Left lung (tissue), 10 donors: Measurements from ENCODE around the gene PHLDA2. TPM values are rescaled to one million over a fixed set of nuclear protein-coding genes. Genes with fewer than 3 reads are reported as not detected.

Experiments used
- ATAC-seq: fragments of 200-7000 bp; cut with Tn5 transposase; one replicate; pipeline ENCODE4 v1.9.1; 2020; ENCODE audit warnings: moderate library complexity
- DNase-seq, 4 donors: peaks; one replicate each; pipeline ENCODE4 v3.0.0-alpha.2; 2013 to 2020
- H3K27ac ChIP-seq, 2 donors: fragments of 200-600 bp; sonication (generic) in 1 of 2; one replicate each; pipeline versions ENCODE4 v1.5.0 to v1.8.0; 2020 to 2021
- H3K27me3 ChIP-seq, 2 donors: fragments of 200-600 bp; sonication (generic) in 1 of 2; one replicate each; pipeline versions ENCODE4 v1.5.0 to v1.8.0; 2020 to 2021
- H3K36me3 ChIP-seq, 2 donors: fragments of 200-600 bp; sonication (generic) in 1 of 2; one replicate each; pipeline versions ENCODE4 v1.5.0 to v1.8.0; 2020 to 2021
- H3K4me1 ChIP-seq, 2 donors: fragments of 200-600 bp; one replicate each; pipeline ENCODE4 v1.8.0; 2021
- H3K4me3 ChIP-seq, 2 donors: fragments of 200-600 bp; sonication (generic) in 1 of 2; one replicate each; pipeline versions ENCODE4 v1.5.0 to v1.8.0; 2020 to 2021; ENCODE audit warnings: mild to moderate bottlenecking in 1 of 2
- H3K9me3 ChIP-seq, 2 donors: fragments of 200-600 bp; sonication (generic) in 1 of 2; one replicate each; pipeline versions ENCODE4 v1.5.0 to v1.8.0; 2020 to 2021
- CTCF ChIP-seq, 2 donors: fragments of 200-600 bp; sonication (generic) in 1 of 2; IDR thresholded peaks; one replicate each; pipeline versions ENCODE4 v1.5.0 to v1.8.0; 2021; ENCODE audit warnings: antibody characterized with exemption in 2 of 2
- intact Hi-C, 2 donors: fragments of 100-400 bp; cut with DNase I; formaldehyde crosslinking; loops; one replicate each; pipeline versions ENCODE4 v1.11.2 to v1.14.2; 2022
- polyA plus RNA-seq, 6 donors: library from polyadenylated mRNA; unstranded; fragments of 120-200 nt; gene quantifications; one replicate each; pipeline ENCODE4 v1.2.1, GENCODE V29; 2013; ENCODE audit not compliant: insufficient read length in 6 of 6
- total RNA-seq, 2 donors: library from RNA; stranded (reverse); fragmentation: NEBNext Ultra II Directional; extraction: Animal tissue kit (Norgen Biotek cat#: 25700); gene quantifications; one replicate each; pipeline ENCODE4 v1.2.1, GENCODE V29; 2021
- donor health status: DM: no; HTN: yes; CAD: no.
- donor health status: DM: no; HTN: no; CAD: no.

Gene PHLDA2
- total and polyA plus RNA-seq, 8 donors, result 0.23 to 50.0 (median 0.98) TPM; not detected in 1

GRCh38 chr11:2929531-2929949, 320 bp upstream of the PHLDA2 start:
- intact Hi-C loops, result no loop called here

GRCh38 chr11:2927851-2928604, 1.2 kb downstream of the PHLDA2 start:
- peaks cover 0 to 47% of the 10 kb centered on the region in 2 donors for H3K27me3 ChIP-seq
- intact Hi-C loops, result no loop called here
- H3K9me3 ChIP-seq, result no peaks in the 10 kb centered on the region
- H3K4me1 ChIP-seq, result peaks cover 0 to 55% of the 10 kb centered on the region in 2 donors
- H3K27ac ChIP-seq, result peak overlapping the region in 1 of 2 donors; percentile 90
- no peaks in the 10 kb centered on the region for H3K36me3 ChIP-seq
- no peak for TF ChIP-seq CTCF (IDR thresholded peaks at IDR 0.05)
- H3K4me3 ChIP-seq, result peak overlapping the region; percentile 46 to 54
- no peak for ATAC-seq
- peak in 2 of 4 donors; percentile 35 to 81 for DNase-seq

More at GRCh38 chr11:2929531-2929949, 320 bp upstream of the PHLDA2 start:
- peak overlapping the region; percentile 82 to 90 for H3K27ac ChIP-seq
- no peaks in the 10 kb centered on the region for H3K9me3 ChIP-seq
- peaks cover 0 to 47% of the 10 kb centered on the region in 2 donors for H3K27me3 ChIP-seq
- no peaks in the 10 kb centered on the region for H3K36me3 ChIP-seq
- no peak for TF ChIP-seq CTCF (IDR thresholded peaks at IDR 0.05)
- ATAC-seq (peak; percentile 68), DNase-seq (peak in 2 of 4 donors; percentile 82 to 95)
- H3K4me1 ChIP-seq, result peaks cover 0 to 65% of the 10 kb centered on the region in 2 donors
- peak overlapping the region; percentile 46 to 54 for H3K4me3 ChIP-seq

- H3K4me3 ChIP-seq, result peak overlapping the region in 1 of 2 donors; percentile 54
- ATAC-seq (no peak), DNase-seq (peak in 2 of 4 donors; percentile 27 to 58)
- no peaks in the 10 kb centered on the region for H3K9me3 ChIP-seq
- peaks cover 0 to 47% of the 10 kb centered on the region in 2 donors for H3K27me3 ChIP-seq
- no peak for TF ChIP-seq CTCF (IDR thresholded peaks at IDR 0.05)
- intact Hi-C loops, result no loop called here
- no peak overlapping the region for H3K27ac ChIP-seq
- no peaks in the 10 kb centered on the region for H3K36me3 ChIP-seq
- peaks cover 0 to 48% of the 10 kb centered on the region in 2 donors for H3K4me1 ChIP-seq
Measured at GRCh38 chr11:2927121-2927800, 2.0 kb downstream of the PHLDA2 start.

- DNase-seq, result peak in 2 of 4 donors; percentile 27 to 69
- Histone ChIP-seq H3K36me3 (no peaks in the 10 kb centered on the region), H3K27ac (no peak overlapping the region), H3K4me3 (no peak overlapping the region), H3K9me3 (no peaks in the 10 kb centered on the region), H3K27me3 (peaks cover 0 to 47% of the 10 kb centered on the region in 2 donors), H3K4me1 (peaks cover 0 to 41% of the 10 kb centered on the region in 2 donors)
- intact Hi-C loops, result no loop called here
- no peak for ATAC-seq
- no peak for TF ChIP-seq CTCF (IDR thresholded peaks at IDR 0.05)
Measured at GRCh38 chr11:2926611-2927051, 2.6 kb downstream of the PHLDA2 start.
